SH-SY5Y (cell line): ENCODE data around the gene CNPY4.

Source experiments
- GATA2 ChIP-seq: IDR thresholded peaks from 2 replicates; pipeline ENCODE4 v1.6.1; 2011; ENCODE audit warnings: mild to moderate bottlenecking, low read depth, low read length
- GATA3 ChIP-seq: IDR thresholded peaks from 2 replicates; pipeline ENCODE4 v1.6.1; 2011; ENCODE audit warnings: low read depth, mild to moderate bottlenecking, low read length, moderate library complexity

DNA sequence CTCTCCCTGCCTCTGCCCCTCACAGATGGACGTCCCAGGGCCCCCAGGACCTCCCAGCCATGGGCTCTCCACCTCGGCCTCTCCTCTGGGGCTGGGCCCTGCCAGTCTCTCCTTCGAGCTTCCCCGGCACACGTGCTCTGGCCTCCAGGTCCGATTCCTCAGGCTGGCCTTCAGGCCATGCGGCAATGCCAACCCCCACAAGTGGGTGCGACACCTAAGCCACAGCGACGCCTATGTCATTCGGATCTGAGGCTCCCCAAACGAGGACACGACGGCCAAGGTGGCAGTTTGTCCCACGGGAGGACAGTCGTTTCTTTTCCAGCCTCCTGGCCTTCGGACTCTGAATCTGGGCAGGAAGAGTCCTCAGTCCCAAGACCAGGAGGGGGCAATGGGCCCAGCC is 12.8 kb upstream of the CNPY4 start:
- TF ChIP-seq GATA3 (no peak), GATA2 (no peak)
